B cell (primary cell): ENCODE data around the gene SCFD2.

ENCODE experiments used
- CTCF ChIP-seq: fragments of 200-600 bp; IDR thresholded peaks from one replicate; pipeline ENCODE4 v1.8.0; 2022; ENCODE audit warnings: antibody characterized with exemption, mild to moderate bottlenecking
- EZH2 ChIP-seq: IDR thresholded peaks from 2 replicates; pipeline ENCODE4 v1.6.1; 2012; ENCODE audit warnings: borderline replicate concordance, low read depth, mild to moderate bottlenecking, moderate library complexity, low read length; ENCODE audit not compliant: insufficient read depth, poor library complexity, severe bottlenecking

- no peak for TF ChIP-seq EZH2
- no peak for TF ChIP-seq CTCF
These were observed 450.0 kb downstream of the SCFD2 start for GRCh38 chr4:52915730-52916300.
